ENCODE results near the gene AK9.

Gene AK9

GRCh38 chr6:109690737-109691621, at the start of gene AK9, which contains the start of gene FIG4:
Gene AK9 (minus strand): TSS chr6:109691202. CDS start chr6:109675745, 15,457 bp downstream.
Gene FIG4 (plus strand): TSS chr6:109691296. CDS start chr6:109691436, 140 bp downstream.
- no peak for TF ChIP-seq PPARA (CRISPR knock-in tag; IDR thresholded peaks at IDR 0.05; ENCODE audit: borderline replicate concordance)
- no peak for TF ChIP-seq CREB5 (CRISPR knock-in tag; IDR thresholded peaks at IDR 0.05; ENCODE audit: low read depth)
- TF ChIP-seq GLIS3 (CRISPR knock-in tag; IDR thresholded peaks at IDR 0.05): no peak
- no peak for TF ChIP-seq CSRNP3 (CRISPR knock-in tag; IDR thresholded peaks at IDR 0.05)
- no peak for TF ChIP-seq RARB (CRISPR knock-in tag; IDR thresholded peaks at IDR 0.05)
- TF ChIP-seq ESRRG (CRISPR knock-in tag; IDR thresholded peaks at IDR 0.05): no peak
- TF ChIP-seq ISL1 (CRISPR knock-in tag; IDR thresholded peaks at IDR 0.05): no peak
- no peak for TF ChIP-seq ZFP30 (CRISPR knock-in tag; IDR thresholded peaks at IDR 0.05)
- TF ChIP-seq ZNF565 (CRISPR knock-in tag; conservative IDR thresholded peaks at IDR 0.05; ENCODE audit: low read depth): no peak
- peak; percentile 100 for ATAC-seq

- TF ChIP-seq CSDC2 (CRISPR knock-in tag; IDR thresholded peaks at IDR 0.05): no peak
- no peak for TF ChIP-seq POU6F1 (CRISPR knock-in tag; IDR thresholded peaks at IDR 0.05; ENCODE audit: borderline replicate concordance, low read depth)
- TF ChIP-seq BACH2 (CRISPR knock-in tag; IDR thresholded peaks at IDR 0.05; ENCODE audit: borderline replicate concordance): no peak
- TF ChIP-seq OSR1 (CRISPR knock-in tag; IDR thresholded peaks at IDR 0.05): no peak
- TF ChIP-seq TOX (CRISPR knock-in tag; IDR thresholded peaks at IDR 0.05; ENCODE audit: borderline replicate concordance): no peak
- TF ChIP-seq PPARA (CRISPR knock-in tag; IDR thresholded peaks at IDR 0.05; ENCODE audit: borderline replicate concordance): no peak
- TF ChIP-seq ARNTL (CRISPR knock-in tag; IDR thresholded peaks at IDR 0.05; ENCODE audit: borderline replicate concordance, low read depth): no peak
Observed at GRCh38 chr6:109740787-109741186, 49.8 kb upstream of the AK9 start.

GRCh38 chr6:109739686-109740085, 48.7 kb upstream of the AK9 start:
- ATAC-seq: no peak
- TF ChIP-seq ZNF8 (CRISPR knock-in tag; IDR thresholded peaks at IDR 0.05) (no peak), SNAI2 (CRISPR knock-in tag; IDR thresholded peaks at IDR 0.05) (no peak), GLIS3 (CRISPR knock-in tag; IDR thresholded peaks at IDR 0.05) (no peak), ZFP30 (CRISPR knock-in tag; IDR thresholded peaks at IDR 0.05) (no peak), CSRNP3 (CRISPR knock-in tag; IDR thresholded peaks at IDR 0.05) (no peak), PATZ1 (CRISPR knock-in tag; IDR thresholded peaks at IDR 0.05; ENCODE audit: borderline replicate concordance) (no peak), TCF4 (CRISPR knock-in tag; IDR thresholded peaks at IDR 0.05; ENCODE audit: borderline replicate concordance) (no peak), RARB (CRISPR knock-in tag; IDR thresholded peaks at IDR 0.05) (no peak), ZNF565 (CRISPR knock-in tag; conservative IDR thresholded peaks at IDR 0.05; ENCODE audit: low read depth) (no peak), TSHZ2 (CRISPR knock-in tag; IDR thresholded peaks at IDR 0.05) (no peak), OSR1 (CRISPR knock-in tag; IDR thresholded peaks at IDR 0.05) (no peak), POU6F1 (CRISPR knock-in tag; IDR thresholded peaks at IDR 0.05; ENCODE audit: borderline replicate concordance, low read depth) (no peak)

More at GRCh38 chr6:109740787-109741186, 49.8 kb upstream of the AK9 start:
- ATAC-seq: no peak

Measured in SK-N-SH treated with all-trans-retinoic acid at 6 μM for 48 hours (cell line).